HG03571 (cell line): Measurements from ENCODE around the gene KREMEN1.

Experiments used
- ATAC-seq: cut with Tn5 transposase; IDR thresholded peaks from one replicate; pipeline ENCODE4 v1.9.1; 2021; ENCODE audit not compliant: unreplicated experiment

KREMEN1 gene

GRCh38 chr22:29128891-29129807 lies 56.3 kb downstream of the KREMEN1 start:
- ATAC-seq: no peak

GRCh38 chr22:29129808-29130140 lies 56.9 kb downstream of the KREMEN1 start:
- ATAC-seq: no peak

- ATAC-seq: no peak
Measured at GRCh38 chr22:29130476-29130875, 57.6 kb downstream of the KREMEN1 start.

- no peak for ATAC-seq
Measured at GRCh38 chr22:29133603-29134133, 60.8 kb downstream of the KREMEN1 start.

- ATAC-seq: no peak
Measured at GRCh38 chr22:29134448-29134847, 61.6 kb downstream of the KREMEN1 start.

- no peak for ATAC-seq
Measured at GRCh38 chr22:29136782-29137700, 64.2 kb downstream of the KREMEN1 start.

GRCh38 chr22:29138556-29139305 lies 65.9 kb downstream of the KREMEN1 start:
- ATAC-seq: no peak

- ATAC-seq: no peak
Measured at GRCh38 chr22:29139965-29140782, 67.3 kb downstream of the KREMEN1 start.

- no peak for ATAC-seq
Measured at GRCh38 chr22:29141078-29141688, 68.3 kb downstream of the KREMEN1 start.

- ATAC-seq: no peak
Measured at GRCh38 chr22:29142116-29142515, 69.3 kb downstream of the KREMEN1 start.

- ATAC-seq: no peak
Measured at GRCh38 chr22:29143941-29144785, 71.3 kb downstream of the KREMEN1 start.

GRCh38 chr22:29144786-29145160 lies 71.9 kb downstream of the KREMEN1 start:
- ATAC-seq: no peak

GRCh38 chr22:29145321-29146072 lies 72.7 kb downstream of the KREMEN1 start:
- no peak for ATAC-seq

- ATAC-seq: no peak
Measured at GRCh38 chr22:29146091-29146560, 73.3 kb downstream of the KREMEN1 start.

- no peak for ATAC-seq
Measured at GRCh38 chr22:29146771-29147170, 73.9 kb downstream of the KREMEN1 start.

GRCh38 chr22:29147331-29147899 lies 74.6 kb downstream of the KREMEN1 start:
- no peak for ATAC-seq

GRCh38 chr22:29148036-29148435 lies 75.2 kb downstream of the KREMEN1 start:
- no peak for ATAC-seq

- no peak for ATAC-seq
Measured at GRCh38 chr22:29148826-29149225, 76.0 kb downstream of the KREMEN1 start.
